Ascending aorta (tissue), 2 donors: ENCODE results near the gene CORO7. TPM values are rescaled to one million over a fixed set of nuclear protein-coding genes. Genes with fewer than 3 reads are reported as not detected.
A peak's percentile ranks its signal among the peaks of the same experiment; 100 is the strongest.

ENCODE experiments used
- DNase-seq, 2 donors: peaks; one replicate each; pipeline ENCODE4 v3.0.0-alpha.2; 2019; ENCODE audit warnings: low spot score in 2 of 2
- H3K27ac ChIP-seq, 2 donors: fragments of 200-600 bp; sonication (generic); one replicate each; pipeline ENCODE4 v1.5.1; 2016 to 2017; ENCODE audit warnings: mild to moderate bottlenecking in 1 of 2
- H3K27me3 ChIP-seq: fragments of 200-600 bp; sonication (generic); one replicate; pipeline ENCODE4 v1.5.1; 2017
- H3K36me3 ChIP-seq, 2 donors: fragments of 200-600 bp; sonication (generic); one replicate each; pipeline ENCODE4 v1.5.1; 2016
- H3K4me1 ChIP-seq, 2 donors: fragments of 200-600 bp; sonication (generic); one replicate each; pipeline ENCODE4 v1.5.1; 2016 to 2017; ENCODE audit warnings: mild to moderate bottlenecking in 1 of 2
- H3K4me3 ChIP-seq, 2 donors: fragments of 200-600 bp; sonication (generic); one replicate each; pipeline ENCODE4 v1.5.1; 2016 to 2017; ENCODE audit warnings: mild to moderate bottlenecking in 1 of 2
- H3K9me3 ChIP-seq, 2 donors: fragments of 200-600 bp; sonication (generic); one replicate each; pipeline ENCODE4 v1.5.1; 2016
- CTCF ChIP-seq, 3 experiments: fragments of 200-600 bp in 2 of 3; fragments of 450-650 bp in 1 of 3; sonication (generic) in 2 of 3; IDR thresholded peaks; one replicate each; pipeline ENCODE4 v1.5.1; 2016 to 2019; ENCODE audit warnings: antibody characterized with exemption in 3 of 3, mild to moderate bottlenecking in 1 of 3, moderate library complexity in 1 of 3
- intact Hi-C: fragments of 100-400 bp; cut with DNase I; formaldehyde crosslinking; loops from one replicate; pipeline ENCODE4 v1.15.1; 2023
- total RNA-seq: library from RNA; depleted of rRNA; stranded (reverse); fragments of >200 nt; gene quantifications from one replicate; pipeline ENCODE4 v1.1.0, GENCODE V29; 2016

The CORO7 gene
- total RNA-seq, 1 donor from 2014 or later = 41.9 TPM

- Histone ChIP-seq H3K9me3 (no peaks in the 10 kb centered on the region), H3K27me3 (no peaks in the 10 kb centered on the region), H3K36me3 (peaks cover 13 to 17% of the 10 kb centered on the region in 2 donors), H3K4me1 (peaks cover 50 to 77% of the 10 kb centered on the region in 2 donors), H3K27ac (peak overlapping the region; percentile 94 to 99), H3K4me3 (peak overlapping the region in 1 of 2 donors; percentile 30)
- peak in 1 of 2 donors; percentile 65 for DNase-seq
- intact Hi-C loops = loop anchor here (1.0 to 5.0 kb wide), 3 partner anchors 16 to 35 kb away; partner anchors contain the start of genes CORO7, PAM16 and VASN
- TF ChIP-seq CTCF (IDR thresholded peaks at IDR 0.05) = no peak
Observed at GRCh38 chr16:4387781-4388180, 28.6 kb downstream of the CORO7 start.

GRCh38 chr16:4386951-4387565 lies 29.3 kb downstream of the CORO7 start:
- DNase-seq = peak in 1 of 2 donors; percentile 66
- Histone ChIP-seq H3K27ac (peak overlapping the region; percentile 94 to 99), H3K9me3 (no peaks in the 10 kb centered on the region), H3K27me3 (no peaks in the 10 kb centered on the region), H3K36me3 (peaks cover 20 to 24% of the 10 kb centered on the region in 2 donors), H3K4me1 (peaks cover 51 to 77% of the 10 kb centered on the region in 2 donors), H3K4me3 (no peak overlapping the region)
- intact Hi-C loops = loop anchor here (1.0 to 5.0 kb wide), 2 partner anchors 11 to 35 kb away; partner anchors contain the start of gene PAM16
- no peak for TF ChIP-seq CTCF (IDR thresholded peaks at IDR 0.05)

- intact Hi-C loops = loop anchor here (1.0 to 5.0 kb wide), 2 partner anchors 10 to 34 kb away; partner anchors contain the start of gene PAM16
- no peaks in the 10 kb centered on the region for H3K9me3 ChIP-seq
- peaks cover 52 to 77% of the 10 kb centered on the region in 2 donors for H3K4me1 ChIP-seq
- peak overlapping the region; percentile 94 to 99 for H3K27ac ChIP-seq
- H3K4me3 ChIP-seq = no peak overlapping the region
- no peak for TF ChIP-seq CTCF (IDR thresholded peaks at IDR 0.05)
- peak in 1 of 2 donors; percentile 82 for DNase-seq
- H3K36me3 ChIP-seq = peaks cover 27 to 31% of the 10 kb centered on the region in 2 donors
- H3K27me3 ChIP-seq = no peaks in the 10 kb centered on the region
Observed at GRCh38 chr16:4386451-4386805, 30.0 kb downstream of the CORO7 start.

GRCh38 chr16:4385789-4386450 lies 30.5 kb downstream of the CORO7 start:
- Histone ChIP-seq H3K27ac (peak overlapping the region; percentile 94 to 99), H3K4me1 (peaks cover 57 to 82% of the 10 kb centered on the region in 2 donors), H3K9me3 (no peaks in the 10 kb centered on the region), H3K36me3 (peaks cover 32 to 36% of the 10 kb centered on the region in 2 donors), H3K4me3 (no peak overlapping the region), H3K27me3 (no peaks in the 10 kb centered on the region)
- DNase-seq = peak in 1 of 2 donors; percentile 74
- no peak for TF ChIP-seq CTCF (IDR thresholded peaks at IDR 0.05)
- intact Hi-C loops = loop anchor here (1.0 to 5.0 kb wide), 2 partner anchors 10 to 34 kb away; partner anchors contain the start of gene PAM16

- H3K27me3 ChIP-seq = no peaks in the 10 kb centered on the region
- H3K27ac ChIP-seq = peak overlapping the region; percentile 94 to 99
- H3K36me3 ChIP-seq = peaks cover 35 to 37% of the 10 kb centered on the region in 2 donors
- DNase-seq = peak in 1 of 2 donors; percentile 69
- TF ChIP-seq CTCF (IDR thresholded peaks at IDR 0.05) = no peak
- intact Hi-C loops = loop anchor here (5.0 kb wide), 1 partner anchor 33 kb away; the partner anchor contains the start of gene PAM16
- no peak overlapping the region for H3K4me3 ChIP-seq
- no peaks in the 10 kb centered on the region for H3K9me3 ChIP-seq
- peaks cover 64 to 89% of the 10 kb centered on the region in 2 donors for H3K4me1 ChIP-seq
Observed at GRCh38 chr16:4385066-4385788, 31.2 kb downstream of the CORO7 start.
